Measurements from ENCODE around the gene USP6NL. TPM values are rescaled to one million over a fixed set of nuclear protein-coding genes. Genes with fewer than 3 reads are reported as not detected.

USP6NL gene
- total RNA-seq, 1 donor from 2014 or later, result 20.0 TPM

- TF ChIP-seq CTCF (IDR thresholded peaks at IDR 0.05), result no peak
- Histone ChIP-seq H3K27me3 (ENCODE audit: low read depth) (no peaks in the 10 kb centered on the region), H3K4me1 (no peaks in the 10 kb centered on the region), H3K4me3 (no peak overlapping the region), H3K27ac (no peak overlapping the region), H3K36me3 (no peaks in the 10 kb centered on the region), H3K9me3 (peaks cover 11% of the 10 kb centered on the region)
- intact Hi-C loops (cut with DNase I), result no loop called here
- no peak for ATAC-seq
- no peak for DNase-seq
Measured at GRCh38 chr10:11409357-11409756, 202.1 kb downstream of the USP6NL start.

- no peak for TF ChIP-seq CTCF (IDR thresholded peaks at IDR 0.05)
- intact Hi-C loops (cut with DNase I), result no loop called here
- Histone ChIP-seq H3K4me3 (no peak overlapping the region), H3K27me3 (ENCODE audit: low read depth) (no peaks in the 10 kb centered on the region), H3K9me3 (peaks cover 10% of the 10 kb centered on the region), H3K36me3 (no peaks in the 10 kb centered on the region), H3K4me1 (no peaks in the 10 kb centered on the region), H3K27ac (no peak overlapping the region)
- ATAC-seq (no peak), DNase-seq (no peak)
Measured at GRCh38 chr10:11407939-11408338, 203.5 kb downstream of the USP6NL start.

GRCh38 chr10:11406746-11407145 lies 204.7 kb downstream of the USP6NL start:
- no peak overlapping the region for H3K27ac ChIP-seq
- H3K9me3 ChIP-seq, result no peaks in the 10 kb centered on the region
- H3K4me1 ChIP-seq, result no peaks in the 10 kb centered on the region
- ATAC-seq (no peak), DNase-seq (no peak)
- H3K27me3 ChIP-seq (ENCODE audit: low read depth), result no peaks in the 10 kb centered on the region
- no peak for TF ChIP-seq CTCF (IDR thresholded peaks at IDR 0.05)
- no peak overlapping the region for H3K4me3 ChIP-seq
- H3K36me3 ChIP-seq, result no peaks in the 10 kb centered on the region
- intact Hi-C loops (cut with DNase I), result no loop called here

- Histone ChIP-seq H3K4me1 (no peaks in the 10 kb centered on the region), H3K27ac (no peak overlapping the region), H3K36me3 (no peaks in the 10 kb centered on the region), H3K4me3 (no peak overlapping the region), H3K9me3 (no peaks in the 10 kb centered on the region), H3K27me3 (ENCODE audit: low read depth) (no peaks in the 10 kb centered on the region)
- DNase-seq (no peak), ATAC-seq (no peak)
- TF ChIP-seq CTCF (IDR thresholded peaks at IDR 0.05), result no peak
- intact Hi-C loops (cut with DNase I), result no loop called here
Measured at GRCh38 chr10:11404901-11405300, 206.5 kb downstream of the USP6NL start.

Other genes starting within 250 kb of the USP6NL start
- gene ECHDC3, start 130.7 kb upstream of the USP6NL start, total RNA-seq, result 29.5 TPM
- gene PROSER2, start 211.7 kb upstream of the USP6NL start, total RNA-seq, result 18.0 TPM